HepG2 (cell line): ENCODE data around the gene ARHGEF3. TPM values are rescaled to one million over a fixed set of nuclear protein-coding genes. Genes with fewer than 3 reads are reported as not detected.

Source experiments
- FOXO1 ChIP-seq: sonication (generic); formaldehyde crosslinking; IDR thresholded peaks from 2 replicates; pipeline ENCODE4 v1.4.0; 2020; ENCODE audit warnings: missing genetic modification reagents
- MAZ ChIP-seq, 2 experiments: sonication (generic) in 1 of 2; formaldehyde crosslinking in 1 of 2; IDR thresholded peaks; 2 replicates each; pipeline versions ENCODE4 v1.5.0 to v1.6.1; 2012 to 2020; ENCODE audit warnings: low read depth in 2 of 2, mild to moderate bottlenecking in 2 of 2, borderline replicate concordance in 1 of 2, improper control_type of control experiment in 1 of 2, low read length in 1 of 2, missing genetic modification reagents in 1 of 2, moderate library complexity in 1 of 2
- ZNF124 ChIP-seq: sonication (generic); formaldehyde crosslinking; IDR thresholded peaks from 2 replicates; pipeline ENCODE4 v1.4.0; 2020; ENCODE audit warnings: missing genetic modification reagents
- ZNF317 ChIP-seq: sonication (generic); formaldehyde crosslinking; IDR thresholded peaks from 2 replicates; pipeline ENCODE4 v1.5.0; 2020; ENCODE audit warnings: mild to moderate bottlenecking, missing genetic modification reagents
- ZNF33A ChIP-seq: sonication (generic); formaldehyde crosslinking; IDR thresholded peaks from 2 replicates; pipeline ENCODE4 v1.5.1; 2020; ENCODE audit warnings: missing genetic modification reagents, mild to moderate bottlenecking, moderate library complexity, borderline replicate concordance
- ZNF709 ChIP-seq: sonication (generic); formaldehyde crosslinking; IDR thresholded peaks from 2 replicates; pipeline ENCODE4 v1.5.0; 2020; ENCODE audit warnings: mild to moderate bottlenecking, missing genetic modification reagents
- polyA plus RNA-seq, 8 experiments: library from polyadenylated mRNA; depleted of rRNA in 3 of 8; stranded (reverse) in 7 of 8; unstranded in 1 of 8; fragments of >200 nt; fragmentation: Illumina TruSeq in 4 of 8; extraction: Trizol in 4 of 8; gene quantifications; 2 replicates each; pipeline versions ENCODE4 v1.2.1 to v1.2.3, GENCODE V29; 2011 to 2016; ENCODE audit warnings: low read depth in 4 of 8, missing spikeins in 1 of 8, mixed read lengths in 1 of 8; ENCODE audit not compliant: insufficient read depth in 1 of 8
- total RNA-seq, 5 experiments: library from RNA; depleted of rRNA; stranded (reverse); fragments of >200 nt; fragmentation: Illumina TruSeq; extraction: Trizol; gene quantifications; 2 replicates each; pipeline ENCODE4 v1.2.3, GENCODE V29; 2016; ENCODE audit warnings: low read depth in 1 of 5
- TF ChIP-seq, protein P1 (sequence below): sonication (generic); formaldehyde crosslinking; IDR thresholded peaks from 2 replicates; pipeline ENCODE4 v1.4.0; 2020; ENCODE audit warnings: missing genetic modification reagents
- TF ChIP-seq, protein P2 (sequence below): IDR thresholded peaks from 2 replicates; pipeline ENCODE4 v1.6.1; 2016; ENCODE audit warnings: low read depth, control low read depth
- TF ChIP-seq, protein P3 (sequence below): sonication (generic); IDR thresholded peaks from 2 replicates; pipeline ENCODE4 v1.6.1; 2016; ENCODE audit warnings: low read depth, borderline replicate concordance
- TF ChIP-seq, protein P4 (sequence below): sonication (generic); formaldehyde crosslinking; IDR thresholded peaks from 2 replicates; pipeline ENCODE4 v1.8.0; 2022; ENCODE audit warnings: low read depth, missing genetic modification reagents
- TF ChIP-seq, protein P5 (sequence below): sonication (generic); formaldehyde crosslinking; IDR thresholded peaks from 2 replicates; pipeline ENCODE4 v1.8.1; 2023; ENCODE audit warnings: mild to moderate bottlenecking, missing genetic modification reagents, borderline replicate concordance
- TF ChIP-seq, protein P6 (sequence below): sonication (generic); formaldehyde crosslinking; IDR thresholded peaks from 2 replicates; pipeline ENCODE4 v1.5.1; 2020; ENCODE audit warnings: missing genetic modification reagents, mild to moderate bottlenecking, borderline replicate concordance
- TF ChIP-seq, protein P7 (sequence below): sonication (generic); formaldehyde crosslinking; IDR thresholded peaks from 2 replicates; pipeline ENCODE4 v1.4.0; 2020; ENCODE audit warnings: low read depth, mild to moderate bottlenecking, missing genetic modification reagents

ARHGEF3 gene
- total and polyA plus RNA-seq, 2 of the 13 experiments (the other 11 are each of a cell fraction or from before 2014, with no cell fraction given): 14.8 to 23.1 TPM

DNA sequence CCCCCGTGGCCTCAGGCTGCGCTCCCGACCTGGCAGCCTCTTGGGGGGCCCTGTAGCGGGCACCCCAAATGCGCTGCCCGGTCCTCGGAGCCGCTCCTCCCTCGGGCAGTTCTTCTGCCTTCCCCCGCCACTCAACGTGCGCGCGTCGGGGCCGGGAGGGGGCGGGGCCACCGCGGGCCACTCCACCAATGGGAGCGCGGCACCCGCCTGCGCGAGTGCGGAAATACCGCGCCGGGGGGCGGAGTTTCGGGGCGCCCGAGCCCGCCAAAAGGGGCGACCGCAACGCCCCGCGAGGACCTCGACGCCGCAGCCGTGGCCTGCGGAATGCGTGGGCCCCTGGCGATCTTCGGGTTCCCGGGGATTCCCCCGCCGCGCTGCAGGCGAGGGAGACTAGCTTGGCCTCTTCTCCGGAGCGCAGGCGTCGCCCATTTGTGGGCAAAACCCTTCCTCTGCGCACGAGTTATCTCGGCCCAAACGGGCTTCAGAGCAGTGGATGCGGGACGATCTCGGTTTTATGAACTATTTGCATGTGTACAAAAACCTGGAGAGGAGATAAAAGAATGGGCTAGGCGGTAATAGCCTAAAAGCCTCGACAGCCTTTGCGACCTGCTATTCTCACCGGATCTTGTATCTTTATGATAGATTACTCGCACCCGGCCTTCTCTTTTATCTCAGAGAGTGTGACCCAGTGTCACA is 118.5 kb downstream of the ARHGEF3 start, which contains the start of gene TASOR (continued):
- TF ChIP-seq, protein P1, sequence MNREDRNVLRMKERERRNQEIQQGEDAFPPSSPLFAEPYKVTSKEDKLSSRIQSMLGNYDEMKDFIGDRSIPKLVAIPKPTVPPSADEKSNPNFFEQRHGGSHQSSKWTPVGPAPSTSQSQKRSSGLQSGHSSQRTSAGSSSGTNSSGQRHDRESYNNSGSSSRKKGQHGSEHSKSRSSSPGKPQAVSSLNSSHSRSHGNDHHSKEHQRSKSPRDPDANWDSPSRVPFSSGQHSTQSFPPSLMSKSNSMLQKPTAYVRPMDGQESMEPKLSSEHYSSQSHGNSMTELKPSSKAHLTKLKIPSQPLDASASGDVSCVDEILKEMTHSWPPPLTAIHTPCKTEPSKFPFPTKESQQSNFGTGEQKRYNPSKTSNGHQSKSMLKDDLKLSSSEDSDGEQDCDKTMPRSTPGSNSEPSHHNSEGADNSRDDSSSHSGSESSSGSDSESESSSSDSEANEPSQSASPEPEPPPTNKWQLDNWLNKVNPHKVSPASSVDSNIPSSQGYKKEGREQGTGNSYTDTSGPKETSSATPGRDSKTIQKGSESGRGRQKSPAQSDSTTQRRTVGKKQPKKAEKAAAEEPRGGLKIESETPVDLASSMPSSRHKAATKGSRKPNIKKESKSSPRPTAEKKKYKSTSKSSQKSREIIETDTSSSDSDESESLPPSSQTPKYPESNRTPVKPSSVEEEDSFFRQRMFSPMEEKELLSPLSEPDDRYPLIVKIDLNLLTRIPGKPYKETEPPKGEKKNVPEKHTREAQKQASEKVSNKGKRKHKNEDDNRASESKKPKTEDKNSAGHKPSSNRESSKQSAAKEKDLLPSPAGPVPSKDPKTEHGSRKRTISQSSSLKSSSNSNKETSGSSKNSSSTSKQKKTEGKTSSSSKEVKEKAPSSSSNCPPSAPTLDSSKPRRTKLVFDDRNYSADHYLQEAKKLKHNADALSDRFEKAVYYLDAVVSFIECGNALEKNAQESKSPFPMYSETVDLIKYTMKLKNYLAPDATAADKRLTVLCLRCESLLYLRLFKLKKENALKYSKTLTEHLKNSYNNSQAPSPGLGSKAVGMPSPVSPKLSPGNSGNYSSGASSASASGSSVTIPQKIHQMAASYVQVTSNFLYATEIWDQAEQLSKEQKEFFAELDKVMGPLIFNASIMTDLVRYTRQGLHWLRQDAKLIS (CRISPR knock-in tag): no peak
- no peak for TF ChIP-seq FOXO1 (CRISPR knock-in tag)
- TF ChIP-seq, protein P2, sequence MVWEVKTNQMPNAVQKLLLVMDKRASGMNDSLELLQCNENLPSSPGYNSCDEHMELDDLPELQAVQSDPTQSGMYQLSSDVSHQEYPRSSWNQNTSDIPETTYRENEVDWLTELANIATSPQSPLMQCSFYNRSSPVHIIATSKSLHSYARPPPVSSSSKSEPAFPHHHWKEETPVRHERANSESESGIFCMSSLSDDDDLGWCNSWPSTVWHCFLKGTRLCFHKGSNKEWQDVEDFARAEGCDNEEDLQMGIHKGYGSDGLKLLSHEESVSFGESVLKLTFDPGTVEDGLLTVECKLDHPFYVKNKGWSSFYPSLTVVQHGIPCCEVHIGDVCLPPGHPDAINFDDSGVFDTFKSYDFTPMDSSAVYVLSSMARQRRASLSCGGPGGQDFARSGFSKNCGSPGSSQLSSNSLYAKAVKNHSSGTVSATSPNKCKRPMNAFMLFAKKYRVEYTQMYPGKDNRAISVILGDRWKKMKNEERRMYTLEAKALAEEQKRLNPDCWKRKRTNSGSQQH (CRISPR knock-in tag): no peak
- TF ChIP-seq MAZ (IDR thresholded peaks at IDR 0.05; ENCODE audit: borderline replicate concordance, low read depth, low read length): 0 out of 2 replicates have a peak, but pooled peaks have one; percentile 64
- peak; percentile 86 for TF ChIP-seq MAZ (CRISPR knock-in tag; IDR thresholded peaks at IDR 0.05; ENCODE audit: low read depth)
- peak; percentile 60; the same call in 1 of the 2 replicates for TF ChIP-seq ZNF709 (CRISPR knock-in tag)
- TF ChIP-seq ZNF33A (CRISPR knock-in tag): no peak
- TF ChIP-seq, protein P3, sequence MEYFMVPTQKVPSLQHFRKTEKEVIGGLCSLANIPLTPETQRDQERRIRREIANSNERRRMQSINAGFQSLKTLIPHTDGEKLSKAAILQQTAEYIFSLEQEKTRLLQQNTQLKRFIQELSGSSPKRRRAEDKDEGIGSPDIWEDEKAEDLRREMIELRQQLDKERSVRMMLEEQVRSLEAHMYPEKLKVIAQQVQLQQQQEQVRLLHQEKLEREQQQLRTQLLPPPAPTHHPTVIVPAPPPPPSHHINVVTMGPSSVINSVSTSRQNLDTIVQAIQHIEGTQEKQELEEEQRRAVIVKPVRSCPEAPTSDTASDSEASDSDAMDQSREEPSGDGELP: no peak
- TF ChIP-seq, protein P4, sequence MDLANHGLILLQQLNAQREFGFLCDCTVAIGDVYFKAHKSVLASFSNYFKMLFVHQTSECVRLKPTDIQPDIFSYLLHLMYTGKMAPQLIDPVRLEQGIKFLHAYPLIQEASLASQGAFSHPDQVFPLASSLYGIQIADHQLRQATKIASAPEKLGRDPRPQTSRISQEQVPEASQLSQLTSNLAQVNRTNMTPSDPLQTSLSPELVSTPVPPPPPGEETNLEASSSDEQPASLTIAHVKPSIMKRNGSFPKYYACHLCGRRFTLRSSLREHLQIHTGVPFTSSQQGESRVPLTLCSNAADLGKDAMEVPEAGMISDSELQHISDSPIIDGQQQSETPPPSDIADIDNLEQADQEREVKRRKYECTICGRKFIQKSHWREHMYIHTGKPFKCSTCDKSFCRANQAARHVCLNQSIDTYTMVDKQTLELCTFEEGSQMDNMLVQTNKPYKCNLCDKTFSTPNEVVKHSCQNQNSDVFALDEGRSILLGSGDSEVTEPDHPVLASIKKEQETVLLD (CRISPR knock-in tag): peak; percentile 59; the same call in 1 of the 2 replicates
- TF ChIP-seq, protein P5, sequence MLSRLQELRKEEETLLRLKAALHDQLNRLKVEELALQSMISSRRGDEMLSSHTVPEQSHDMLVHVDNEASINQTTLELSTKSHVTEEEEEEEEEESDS: no peak; the same call in 1 of the 2 replicates
- peak; percentile 28; the same call in 1 of the 2 replicates for TF ChIP-seq ZNF124
- TF ChIP-seq, protein P6, sequence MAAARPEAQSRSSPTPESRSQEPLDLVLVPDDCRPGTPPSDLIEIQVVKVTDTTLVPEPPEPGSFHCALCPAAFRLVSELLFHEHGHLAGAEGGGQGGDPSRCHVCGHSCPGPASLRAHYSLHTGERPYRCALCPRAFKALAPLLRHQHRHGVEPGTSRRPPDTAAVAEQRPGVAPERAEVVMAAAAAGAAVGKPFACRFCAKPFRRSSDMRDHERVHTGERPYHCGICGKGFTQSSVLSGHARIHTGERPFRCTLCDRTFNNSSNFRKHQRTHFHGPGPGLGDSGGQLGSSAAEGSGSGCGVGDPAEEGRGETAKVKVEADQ (CRISPR knock-in tag): no peak
- TF ChIP-seq ZNF317 (CRISPR knock-in tag): 0 out of 2 replicates have a peak, but pooled peaks have one; percentile 45
- TF ChIP-seq, protein P7, sequence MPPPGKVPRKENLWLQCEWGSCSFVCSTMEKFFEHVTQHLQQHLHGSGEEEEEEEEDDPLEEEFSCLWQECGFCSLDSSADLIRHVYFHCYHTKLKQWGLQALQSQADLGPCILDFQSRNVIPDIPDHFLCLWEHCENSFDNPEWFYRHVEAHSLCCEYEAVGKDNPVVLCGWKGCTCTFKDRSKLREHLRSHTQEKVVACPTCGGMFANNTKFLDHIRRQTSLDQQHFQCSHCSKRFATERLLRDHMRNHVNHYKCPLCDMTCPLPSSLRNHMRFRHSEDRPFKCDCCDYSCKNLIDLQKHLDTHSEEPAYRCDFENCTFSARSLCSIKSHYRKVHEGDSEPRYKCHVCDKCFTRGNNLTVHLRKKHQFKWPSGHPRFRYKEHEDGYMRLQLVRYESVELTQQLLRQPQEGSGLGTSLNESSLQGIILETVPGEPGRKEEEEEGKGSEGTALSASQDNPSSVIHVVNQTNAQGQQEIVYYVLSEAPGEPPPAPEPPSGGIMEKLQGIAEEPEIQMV (CRISPR knock-in tag): no peak
